ENCODE measurements around the gene HEXIM1. TPM values are rescaled to one million over a fixed set of nuclear protein-coding genes. Genes with fewer than 3 reads are reported as not detected.

The HEXIM1 gene
- total RNA-seq, 1 experiment from 2014 or later, result 29.6 TPM

DNA sequence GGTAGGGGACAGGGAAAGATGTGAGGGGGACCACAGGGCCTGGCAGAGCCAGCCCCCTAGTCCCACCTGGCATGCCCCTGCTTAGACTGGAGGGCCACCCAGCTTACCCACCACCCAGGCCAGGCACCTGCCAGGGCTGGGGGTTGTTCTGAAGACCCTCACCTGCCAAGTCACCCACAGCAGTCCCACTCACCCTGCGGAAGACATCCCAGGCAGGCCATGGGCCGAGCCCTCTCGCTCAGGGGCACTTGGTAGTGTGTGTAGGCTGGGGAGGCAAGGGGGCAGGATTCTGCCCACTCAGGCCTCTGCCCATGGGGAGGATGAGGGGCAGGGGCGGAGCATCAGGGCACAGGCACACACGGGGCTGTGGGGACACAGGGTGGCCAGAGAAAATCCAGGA lies 19.9 kb upstream of the HEXIM1 start (continued):
- TF ChIP-seq, protein P1, sequence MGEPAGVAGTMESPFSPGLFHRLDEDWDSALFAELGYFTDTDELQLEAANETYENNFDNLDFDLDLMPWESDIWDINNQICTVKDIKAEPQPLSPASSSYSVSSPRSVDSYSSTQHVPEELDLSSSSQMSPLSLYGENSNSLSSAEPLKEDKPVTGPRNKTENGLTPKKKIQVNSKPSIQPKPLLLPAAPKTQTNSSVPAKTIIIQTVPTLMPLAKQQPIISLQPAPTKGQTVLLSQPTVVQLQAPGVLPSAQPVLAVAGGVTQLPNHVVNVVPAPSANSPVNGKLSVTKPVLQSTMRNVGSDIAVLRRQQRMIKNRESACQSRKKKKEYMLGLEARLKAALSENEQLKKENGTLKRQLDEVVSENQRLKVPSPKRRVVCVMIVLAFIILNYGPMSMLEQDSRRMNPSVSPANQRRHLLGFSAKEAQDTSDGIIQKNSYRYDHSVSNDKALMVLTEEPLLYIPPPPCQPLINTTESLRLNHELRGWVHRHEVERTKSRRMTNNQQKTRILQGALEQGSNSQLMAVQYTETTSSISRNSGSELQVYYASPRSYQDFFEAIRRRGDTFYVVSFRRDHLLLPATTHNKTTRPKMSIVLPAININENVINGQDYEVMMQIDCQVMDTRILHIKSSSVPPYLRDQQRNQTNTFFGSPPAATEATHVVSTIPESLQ (CRISPR knock-in tag; IDR thresholded peaks at IDR 0.05), result no peak
- TF ChIP-seq, protein P2, sequence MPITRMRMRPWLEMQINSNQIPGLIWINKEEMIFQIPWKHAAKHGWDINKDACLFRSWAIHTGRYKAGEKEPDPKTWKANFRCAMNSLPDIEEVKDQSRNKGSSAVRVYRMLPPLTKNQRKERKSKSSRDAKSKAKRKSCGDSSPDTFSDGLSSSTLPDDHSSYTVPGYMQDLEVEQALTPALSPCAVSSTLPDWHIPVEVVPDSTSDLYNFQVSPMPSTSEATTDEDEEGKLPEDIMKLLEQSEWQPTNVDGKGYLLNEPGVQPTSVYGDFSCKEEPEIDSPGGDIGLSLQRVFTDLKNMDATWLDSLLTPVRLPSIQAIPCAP (CRISPR knock-in tag; IDR thresholded peaks at IDR 0.05), result no peak

DNA sequence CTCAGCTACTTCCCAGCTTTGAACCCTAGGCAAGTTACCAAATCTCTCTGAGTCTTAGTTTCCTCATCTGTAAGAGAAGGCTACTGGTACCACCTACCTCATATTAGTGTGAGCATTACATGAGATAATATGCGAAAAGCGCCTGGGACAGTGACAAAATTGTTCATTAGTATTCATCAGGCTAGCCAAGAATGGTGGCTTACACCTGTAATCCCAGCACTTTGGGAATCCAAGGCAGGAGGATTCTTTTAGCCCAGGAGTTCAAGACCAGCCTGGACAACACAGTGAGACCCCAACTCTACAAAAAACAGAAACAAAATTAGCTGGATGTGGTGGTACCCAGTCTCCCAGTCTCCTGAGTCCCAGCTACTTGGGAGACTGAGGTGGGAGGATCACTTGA lies 19.3 kb upstream of the HEXIM1 start:
- POLR2A ChIA-PET, result no interaction called here
- DNase-seq (ENCODE audit: low spot score) (no peak), ATAC-seq (no peak)
- H3K36me3 Mint-ChIP-seq, result no peaks in the 10 kb centered on the region
- H3K9me3 Mint-ChIP-seq, result no peaks in the 10 kb centered on the region
- CTCF ChIA-PET, result interaction anchor here (0.5 to 2.1 kb wide), 5 partner anchors 13 to 164 kb away, joined by 3 to 4 read pairs (median 3); partner anchors contain the start of gene HEXIM1
- no peak overlapping the region for H3K4me3 Mint-ChIP-seq
- H3K27me3 Mint-ChIP-seq (ENCODE audit: low read depth), result no peaks in the 10 kb centered on the region
- H3K27ac Mint-ChIP-seq, result 0 out of 2 replicates have a peak overlapping the region, but pooled peaks have one; percentile 49
- H3K4me1 Mint-ChIP-seq, result peaks cover 21% of the 10 kb centered on the region
- TF ChIP-seq, protein P3, sequence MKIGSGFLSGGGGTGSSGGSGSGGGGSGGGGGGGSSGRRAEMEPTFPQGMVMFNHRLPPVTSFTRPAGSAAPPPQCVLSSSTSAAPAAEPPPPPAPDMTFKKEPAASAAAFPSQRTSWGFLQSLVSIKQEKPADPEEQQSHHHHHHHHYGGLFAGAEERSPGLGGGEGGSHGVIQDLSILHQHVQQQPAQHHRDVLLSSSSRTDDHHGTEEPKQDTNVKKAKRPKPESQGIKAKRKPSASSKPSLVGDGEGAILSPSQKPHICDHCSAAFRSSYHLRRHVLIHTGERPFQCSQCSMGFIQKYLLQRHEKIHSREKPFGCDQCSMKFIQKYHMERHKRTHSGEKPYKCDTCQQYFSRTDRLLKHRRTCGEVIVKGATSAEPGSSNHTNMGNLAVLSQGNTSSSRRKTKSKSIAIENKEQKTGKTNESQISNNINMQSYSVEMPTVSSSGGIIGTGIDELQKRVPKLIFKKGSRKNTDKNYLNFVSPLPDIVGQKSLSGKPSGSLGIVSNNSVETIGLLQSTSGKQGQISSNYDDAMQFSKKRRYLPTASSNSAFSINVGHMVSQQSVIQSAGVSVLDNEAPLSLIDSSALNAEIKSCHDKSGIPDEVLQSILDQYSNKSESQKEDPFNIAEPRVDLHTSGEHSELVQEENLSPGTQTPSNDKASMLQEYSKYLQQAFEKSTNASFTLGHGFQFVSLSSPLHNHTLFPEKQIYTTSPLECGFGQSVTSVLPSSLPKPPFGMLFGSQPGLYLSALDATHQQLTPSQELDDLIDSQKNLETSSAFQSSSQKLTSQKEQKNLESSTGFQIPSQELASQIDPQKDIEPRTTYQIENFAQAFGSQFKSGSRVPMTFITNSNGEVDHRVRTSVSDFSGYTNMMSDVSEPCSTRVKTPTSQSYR (CRISPR knock-in tag; IDR thresholded peaks at IDR 0.05), result no peak
- TF ChIP-seq, protein P4, sequence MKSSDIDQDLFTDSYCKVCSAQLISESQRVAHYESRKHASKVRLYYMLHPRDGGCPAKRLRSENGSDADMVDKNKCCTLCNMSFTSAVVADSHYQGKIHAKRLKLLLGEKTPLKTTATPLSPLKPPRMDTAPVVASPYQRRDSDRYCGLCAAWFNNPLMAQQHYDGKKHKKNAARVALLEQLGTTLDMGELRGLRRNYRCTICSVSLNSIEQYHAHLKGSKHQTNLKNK (CRISPR knock-in tag; IDR thresholded peaks at IDR 0.05), result no peak
- TF ChIP-seq ZNF121 (CRISPR knock-in tag; IDR thresholded peaks at IDR 0.05), result peak; percentile 40; the same call in 1 of the 2 replicates

DNA sequence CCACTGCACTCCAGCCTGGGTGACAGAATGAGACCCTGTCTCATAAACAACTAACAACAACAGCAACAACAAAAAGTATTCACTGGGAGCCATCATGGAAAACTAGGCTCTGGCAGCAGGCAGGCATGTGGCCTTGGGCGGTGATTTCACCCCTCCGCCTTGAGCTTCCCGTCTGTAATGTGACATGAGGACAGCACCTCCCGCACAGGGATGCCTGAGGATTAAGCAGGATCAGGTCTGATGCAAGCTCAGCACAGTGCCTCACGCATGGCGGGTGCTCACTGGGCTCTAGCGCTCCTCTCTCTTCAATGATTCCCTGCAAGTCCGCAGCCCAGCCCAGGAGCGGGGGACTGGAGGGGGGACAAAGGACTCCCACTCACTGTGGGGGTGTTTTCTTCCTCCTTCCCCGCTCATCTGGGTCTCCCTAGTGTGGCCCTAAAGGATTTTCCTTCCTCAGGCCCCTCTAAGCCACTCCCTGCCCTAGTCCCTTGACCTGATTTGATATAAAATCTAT lies 18.8 kb upstream of the HEXIM1 start:
- no peaks in the 10 kb centered on the region for H3K27me3 Mint-ChIP-seq (ENCODE audit: low read depth)
- ChIA-PET POLR2A (no interaction called here), CTCF (interaction anchor here (0.5 to 2.1 kb wide), 5 partner anchors 13 to 165 kb away, joined by 3 to 4 read pairs (median 3); partner anchors contain the start of gene HEXIM1)
- H3K9me3 Mint-ChIP-seq, result no peaks in the 10 kb centered on the region
- H3K4me1 Mint-ChIP-seq, result peaks cover 21% of the 10 kb centered on the region
- peak overlapping the region; percentile 49; the same call in 1 of the 2 replicates for H3K27ac Mint-ChIP-seq
- ATAC-seq (no peak), DNase-seq (ENCODE audit: low spot score) (no peak)
- H3K4me3 Mint-ChIP-seq, result no peak overlapping the region
- no peaks in the 10 kb centered on the region for H3K36me3 Mint-ChIP-seq
- no peak for TF ChIP-seq SP1 (CRISPR knock-in tag; conservative IDR thresholded peaks at IDR 0.05)
- TF ChIP-seq, protein P5, sequence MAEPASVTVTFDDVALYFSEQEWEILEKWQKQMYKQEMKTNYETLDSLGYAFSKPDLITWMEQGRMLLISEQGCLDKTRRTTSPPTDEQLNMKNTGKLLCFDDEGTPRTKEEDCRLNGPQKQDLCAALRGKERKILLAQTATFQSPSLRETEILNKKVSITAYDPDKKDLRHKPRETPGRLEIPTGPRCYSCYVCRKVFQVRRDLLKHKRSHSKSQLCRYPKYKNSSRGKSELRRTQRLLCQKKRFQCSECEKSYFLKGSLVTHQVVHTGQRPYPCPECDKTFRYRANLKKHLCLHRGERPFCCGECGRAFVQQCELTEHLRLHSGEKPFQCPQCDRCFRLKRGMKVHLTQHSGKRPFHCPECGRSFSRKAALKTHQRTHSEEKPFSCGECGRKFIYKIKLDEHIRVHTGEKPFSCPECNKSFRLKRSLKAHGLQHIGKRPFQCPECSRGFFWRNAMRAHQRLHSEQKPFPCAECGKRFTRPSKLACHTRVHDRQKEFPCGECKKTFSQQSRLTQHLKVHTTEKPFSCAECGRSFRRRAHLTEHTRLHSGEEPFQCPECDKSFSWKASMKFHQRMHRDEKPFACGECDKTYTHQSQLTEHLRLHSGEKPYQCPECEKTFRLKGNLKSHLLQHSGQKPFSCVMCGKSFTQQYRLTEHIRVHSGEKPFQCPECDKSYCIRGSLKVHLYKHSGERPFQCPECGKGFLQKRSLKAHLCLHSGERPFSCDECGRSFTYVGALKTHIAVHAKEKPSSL (CRISPR knock-in tag; conservative IDR thresholded peaks at IDR 0.05), result no peak
- TF ChIP-seq, protein P6, sequence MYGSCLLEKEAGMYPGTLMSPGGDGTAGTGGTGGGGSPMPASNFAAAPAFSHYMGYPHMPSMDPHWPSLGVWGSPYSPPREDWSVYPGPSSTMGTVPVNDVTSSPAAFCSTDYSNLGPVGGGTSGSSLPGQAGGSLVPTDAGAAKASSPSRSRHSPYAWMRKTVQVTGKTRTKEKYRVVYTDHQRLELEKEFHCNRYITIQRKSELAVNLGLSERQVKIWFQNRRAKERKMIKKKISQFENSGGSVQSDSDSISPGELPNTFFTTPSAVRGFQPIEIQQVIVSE (CRISPR knock-in tag; IDR thresholded peaks at IDR 0.05; ENCODE audit: borderline replicate concordance), result no peak
- no peak for TF ChIP-seq SMAD3 (CRISPR knock-in tag; IDR thresholded peaks at IDR 0.05; ENCODE audit: borderline replicate concordance)
- TF ChIP-seq, protein P7, sequence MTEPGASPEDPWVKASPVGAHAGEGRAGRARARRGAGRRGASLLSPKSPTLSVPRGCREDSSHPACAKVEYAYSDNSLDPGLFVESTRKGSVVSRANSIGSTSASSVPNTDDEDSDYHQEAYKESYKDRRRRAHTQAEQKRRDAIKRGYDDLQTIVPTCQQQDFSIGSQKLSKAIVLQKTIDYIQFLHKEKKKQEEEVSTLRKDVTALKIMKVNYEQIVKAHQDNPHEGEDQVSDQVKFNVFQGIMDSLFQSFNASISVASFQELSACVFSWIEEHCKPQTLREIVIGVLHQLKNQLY (CRISPR knock-in tag; IDR thresholded peaks at IDR 0.05), result no peak
- TF ChIP-seq ZNF263 (CRISPR knock-in tag; IDR thresholded peaks at IDR 0.05; ENCODE audit: low read depth), result peak; percentile 46; the same call in 1 of the 2 replicates
- no peak for TF ChIP-seq GTF2I (CRISPR knock-in tag; conservative IDR thresholded peaks at IDR 0.05)
- TF ChIP-seq GABPB1 (CRISPR knock-in tag; IDR thresholded peaks at IDR 0.05), result peak; percentile 98
